Measurements from ENCODE around the gene EME1. TPM values are rescaled to one million over a fixed set of nuclear protein-coding genes. Genes with fewer than 3 reads are reported as not detected.

Gene EME1
- total RNA-seq, 2 experiments from 2014 or later: 0.36 to 0.92 TPM

DNA sequence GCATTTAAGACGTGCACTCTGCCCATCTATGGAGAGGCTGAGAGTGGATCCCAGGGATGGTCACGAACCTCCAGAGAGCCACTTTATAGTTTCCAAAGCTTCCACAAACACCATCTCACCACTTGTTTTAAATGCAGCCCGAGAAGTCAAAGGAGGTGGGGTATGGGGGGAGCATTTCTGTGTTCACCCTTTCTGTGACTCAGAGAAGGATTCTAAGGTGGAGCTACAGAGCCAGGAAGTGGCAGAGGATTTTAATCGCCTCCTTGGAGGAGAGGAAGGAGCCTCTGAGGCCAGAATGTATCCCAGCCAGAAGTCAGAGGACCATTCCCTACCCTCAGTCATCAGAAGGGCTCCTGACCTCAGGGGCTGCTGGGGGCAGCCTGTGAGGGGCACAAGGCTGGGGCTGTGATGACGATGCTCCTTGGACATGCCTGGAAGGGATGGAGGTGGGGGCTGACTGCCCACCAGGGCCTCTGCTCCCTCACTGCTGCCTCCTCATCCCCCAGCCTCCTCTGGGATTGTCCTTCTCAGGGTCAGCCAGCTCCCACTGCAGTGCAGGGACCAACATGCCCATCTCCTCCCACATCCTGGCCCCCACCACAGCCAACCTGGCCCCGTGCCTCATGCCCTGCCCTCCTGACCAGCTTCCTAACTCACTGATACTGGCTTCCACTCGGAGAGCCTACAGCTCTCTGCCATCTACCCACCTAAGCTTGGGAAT lies 24.3 kb upstream of the EME1 start:
- ATAC-seq (ENCODE audit: poor library complexity) (no peak), DNase-seq (no peak)
- Histone ChIP-seq H3K4me1 (ENCODE audit: insufficient read depth, low read length) (peaks cover 28% of the 10 kb centered on the region), H3K36me3 (ENCODE audit: insufficient read depth, low read length) (peaks cover 2% of the 10 kb centered on the region), H3K27me3 (ENCODE audit: control insufficient read depth in 1 of 2, insufficient read depth in 2 of 2, low read length in 2 of 2) (no peaks in the 10 kb centered on the region), H3K9me3 (ENCODE audit: control insufficient read depth in 1 of 2, insufficient read depth in 1 of 2, low read length in 2 of 2) (no peaks in the 10 kb centered on the region), H3K27ac (ENCODE audit: low read depth in 1 of 2, low read length in 2 of 2) (no peak overlapping the region), H3K4me3 (ENCODE audit: low read length) (no peak overlapping the region)
- Mint-ChIP-seq H3K4me1 (ENCODE audit: low read depth) (peaks cover 44% of the 10 kb centered on the region), H3K27ac (peak overlapping the region; percentile 76), H3K36me3 (ENCODE audit: low read depth) (peaks cover 23% of the 10 kb centered on the region), H3K4me3 (peak overlapping the region; percentile 89), H3K9me3 (no peaks in the 10 kb centered on the region), H3K27me3 (no peaks in the 10 kb centered on the region)
- TF ChIP-seq, protein P1, sequence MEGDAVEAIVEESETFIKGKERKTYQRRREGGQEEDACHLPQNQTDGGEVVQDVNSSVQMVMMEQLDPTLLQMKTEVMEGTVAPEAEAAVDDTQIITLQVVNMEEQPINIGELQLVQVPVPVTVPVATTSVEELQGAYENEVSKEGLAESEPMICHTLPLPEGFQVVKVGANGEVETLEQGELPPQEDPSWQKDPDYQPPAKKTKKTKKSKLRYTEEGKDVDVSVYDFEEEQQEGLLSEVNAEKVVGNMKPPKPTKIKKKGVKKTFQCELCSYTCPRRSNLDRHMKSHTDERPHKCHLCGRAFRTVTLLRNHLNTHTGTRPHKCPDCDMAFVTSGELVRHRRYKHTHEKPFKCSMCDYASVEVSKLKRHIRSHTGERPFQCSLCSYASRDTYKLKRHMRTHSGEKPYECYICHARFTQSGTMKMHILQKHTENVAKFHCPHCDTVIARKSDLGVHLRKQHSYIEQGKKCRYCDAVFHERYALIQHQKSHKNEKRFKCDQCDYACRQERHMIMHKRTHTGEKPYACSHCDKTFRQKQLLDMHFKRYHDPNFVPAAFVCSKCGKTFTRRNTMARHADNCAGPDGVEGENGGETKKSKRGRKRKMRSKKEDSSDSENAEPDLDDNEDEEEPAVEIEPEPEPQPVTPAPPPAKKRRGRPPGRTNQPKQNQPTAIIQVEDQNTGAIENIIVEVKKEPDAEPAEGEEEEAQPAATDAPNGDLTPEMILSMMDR (IDR thresholded peaks at IDR 0.05): no peak
- intact Hi-C loops (cut with DNase I, micrococcal nuclease): no loop called here
- CTCF ChIA-PET: interaction anchor here (1.0 to 2.0 kb wide), 2 partner anchors 13 to 49 kb away, joined by 3 to 6 read pairs; partner anchors contain the start of gene LRRC59
- POLR2A ChIA-PET: interaction anchor here (1.0 to 4.1 kb wide), 2 partner anchors 24 to 48 kb away, joined by 3 to 33 read pairs; partner anchors contain the start of genes EME1, LRRC59 and MRPL27

DNA sequence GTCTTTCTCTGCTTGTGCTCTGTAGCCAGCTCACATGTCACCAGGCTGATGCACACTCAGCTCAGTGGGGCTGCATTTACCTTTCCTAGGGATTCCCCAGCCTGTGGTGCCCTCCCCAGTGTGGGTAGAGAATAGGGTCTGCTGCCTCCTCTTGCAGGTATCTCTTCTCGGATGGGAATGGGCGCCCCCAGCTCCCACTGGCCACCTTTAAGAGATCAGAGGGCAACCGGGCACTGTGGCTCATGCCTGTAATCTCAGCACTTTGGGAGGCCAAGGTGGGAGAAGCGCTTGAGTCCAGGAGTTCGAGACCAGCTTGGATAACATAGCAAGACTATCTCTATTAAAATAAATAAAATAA lies 23.8 kb upstream of the EME1 start:
- POLR2A ChIA-PET: interaction anchor here (1.0 kb wide), 1 partner anchor 24 kb away, joined by 3 read pairs; the partner anchor contains the start of genes EME1 and MRPL27
- H3K27ac Mint-ChIP-seq: no peak overlapping the region

DNA sequence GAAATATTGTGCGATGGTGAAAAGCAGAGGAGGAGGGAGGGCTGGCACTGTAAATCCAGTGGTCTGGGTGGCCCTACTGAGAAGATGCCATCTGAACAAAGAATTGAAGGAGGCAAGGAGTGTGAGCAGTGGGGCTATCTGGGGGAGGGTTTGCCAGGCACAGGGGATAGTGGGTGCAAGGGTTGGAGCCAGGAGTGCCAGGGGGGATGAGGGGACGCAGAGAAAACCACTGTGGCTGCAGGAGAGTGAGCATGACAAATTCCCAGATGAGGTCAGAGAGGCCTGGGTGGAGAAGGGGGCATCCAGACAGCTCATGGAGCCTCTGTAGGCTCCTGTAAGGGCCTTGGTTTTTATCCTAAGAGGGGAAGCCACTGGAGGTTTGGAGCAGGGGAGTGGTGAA lies 22.3 kb upstream of the EME1 start:
- no peaks in the 10 kb centered on the region for H3K27me3 ChIP-seq (ENCODE audit: control insufficient read depth in 1 of 2, insufficient read depth in 2 of 2, low read length in 2 of 2)
- intact Hi-C loops (cut with DNase I, micrococcal nuclease): no loop called here
- POLR2A ChIA-PET: no interaction called here
- H3K9me3 Mint-ChIP-seq: no peaks in the 10 kb centered on the region
- H3K36me3 Mint-ChIP-seq (ENCODE audit: low read depth): peaks cover 38% of the 10 kb centered on the region
- H3K4me3 ChIP-seq (ENCODE audit: low read length): no peak overlapping the region
- H3K27me3 Mint-ChIP-seq: no peaks in the 10 kb centered on the region
- H3K4me1 Mint-ChIP-seq (ENCODE audit: low read depth): peaks cover 36% of the 10 kb centered on the region
- H3K4me1 ChIP-seq (ENCODE audit: insufficient read depth, low read length): peaks cover 18% of the 10 kb centered on the region
- DNase-seq: no peak
- TF ChIP-seq, protein P1 (IDR thresholded peaks at IDR 0.05): no peak
- CTCF ChIA-PET: no interaction called here
- peak overlapping the region; percentile 39 for H3K27ac Mint-ChIP-seq
- peak overlapping the region; percentile 31 for H3K4me3 Mint-ChIP-seq
- H3K36me3 ChIP-seq (ENCODE audit: insufficient read depth, low read length): peaks cover 18% of the 10 kb centered on the region
- H3K27ac ChIP-seq (ENCODE audit: low read depth in 1 of 2, low read length in 2 of 2): no peak overlapping the region
- no peak for ATAC-seq (ENCODE audit: poor library complexity)
- H3K9me3 ChIP-seq (ENCODE audit: control insufficient read depth in 1 of 2, insufficient read depth in 1 of 2, low read length in 2 of 2): no peaks in the 10 kb centered on the region

More for the DNA sequence above, 23.8 kb upstream of the EME1 start:
- TF ChIP-seq, protein P1 (IDR thresholded peaks at IDR 0.05): no peak
- Mint-ChIP-seq H3K9me3 (no peaks in the 10 kb centered on the region), H3K27me3 (no peaks in the 10 kb centered on the region), H3K4me1 (ENCODE audit: low read depth) (peaks cover 44% of the 10 kb centered on the region), H3K36me3 (ENCODE audit: low read depth) (peaks cover 25% of the 10 kb centered on the region), H3K4me3 (peak overlapping the region; percentile 69)
- Histone ChIP-seq H3K4me3 (ENCODE audit: low read length) (no peak overlapping the region), H3K27ac (ENCODE audit: low read depth in 1 of 2, low read length in 2 of 2) (no peak overlapping the region), H3K36me3 (ENCODE audit: insufficient read depth, low read length) (peaks cover 6% of the 10 kb centered on the region), H3K4me1 (ENCODE audit: insufficient read depth, low read length) (peaks cover 28% of the 10 kb centered on the region), H3K27me3 (ENCODE audit: control insufficient read depth in 1 of 2, insufficient read depth in 2 of 2, low read length in 2 of 2) (no peaks in the 10 kb centered on the region), H3K9me3 (ENCODE audit: control insufficient read depth in 1 of 2, insufficient read depth in 1 of 2, low read length in 2 of 2) (no peaks in the 10 kb centered on the region)
- CTCF ChIA-PET: interaction anchor here (1.0 to 2.0 kb wide), 2 partner anchors 12 to 48 kb away, joined by 3 to 6 read pairs; partner anchors contain the start of gene LRRC59
- ATAC-seq (ENCODE audit: poor library complexity) (no peak), DNase-seq (no peak)
- intact Hi-C loops (cut with DNase I, micrococcal nuclease): no loop called here

All from CD4-positive, alpha-beta T cell (primary cell).